DOHH2 (cell line): Measurements from ENCODE around the gene SP2.

Experiments
- EZH2phosphoT487 ChIP-seq: fragments of 200-600 bp; sonication (generic); IDR thresholded peaks from 2 replicates; pipeline ENCODE4 v1.6.1; 2017; ENCODE audit warnings: borderline replicate concordance, mild to moderate bottlenecking, antibody characterized with exemption, low read length, moderate library complexity, mixed read lengths
- TF ChIP-seq, protein P1 (sequence below): fragments of 200-600 bp; sonication (generic); IDR thresholded peaks from one replicate; pipeline ENCODE4 v1.5.1; 2014; ENCODE audit warnings: antibody characterized with exemption, mild to moderate bottlenecking, low read depth, low read length; ENCODE audit not compliant: poor library complexity, severe bottlenecking

GRCh38 chr17:47918991-47919390 is 23.0 kb downstream of the SP2 start:
- TF ChIP-seq, protein P1, sequence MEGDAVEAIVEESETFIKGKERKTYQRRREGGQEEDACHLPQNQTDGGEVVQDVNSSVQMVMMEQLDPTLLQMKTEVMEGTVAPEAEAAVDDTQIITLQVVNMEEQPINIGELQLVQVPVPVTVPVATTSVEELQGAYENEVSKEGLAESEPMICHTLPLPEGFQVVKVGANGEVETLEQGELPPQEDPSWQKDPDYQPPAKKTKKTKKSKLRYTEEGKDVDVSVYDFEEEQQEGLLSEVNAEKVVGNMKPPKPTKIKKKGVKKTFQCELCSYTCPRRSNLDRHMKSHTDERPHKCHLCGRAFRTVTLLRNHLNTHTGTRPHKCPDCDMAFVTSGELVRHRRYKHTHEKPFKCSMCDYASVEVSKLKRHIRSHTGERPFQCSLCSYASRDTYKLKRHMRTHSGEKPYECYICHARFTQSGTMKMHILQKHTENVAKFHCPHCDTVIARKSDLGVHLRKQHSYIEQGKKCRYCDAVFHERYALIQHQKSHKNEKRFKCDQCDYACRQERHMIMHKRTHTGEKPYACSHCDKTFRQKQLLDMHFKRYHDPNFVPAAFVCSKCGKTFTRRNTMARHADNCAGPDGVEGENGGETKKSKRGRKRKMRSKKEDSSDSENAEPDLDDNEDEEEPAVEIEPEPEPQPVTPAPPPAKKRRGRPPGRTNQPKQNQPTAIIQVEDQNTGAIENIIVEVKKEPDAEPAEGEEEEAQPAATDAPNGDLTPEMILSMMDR, result no peak
- TF ChIP-seq EZH2phosphoT487, result no peak
